ENCODE data around the gene KCNMA1.

The KCNMA1 gene

DNA sequence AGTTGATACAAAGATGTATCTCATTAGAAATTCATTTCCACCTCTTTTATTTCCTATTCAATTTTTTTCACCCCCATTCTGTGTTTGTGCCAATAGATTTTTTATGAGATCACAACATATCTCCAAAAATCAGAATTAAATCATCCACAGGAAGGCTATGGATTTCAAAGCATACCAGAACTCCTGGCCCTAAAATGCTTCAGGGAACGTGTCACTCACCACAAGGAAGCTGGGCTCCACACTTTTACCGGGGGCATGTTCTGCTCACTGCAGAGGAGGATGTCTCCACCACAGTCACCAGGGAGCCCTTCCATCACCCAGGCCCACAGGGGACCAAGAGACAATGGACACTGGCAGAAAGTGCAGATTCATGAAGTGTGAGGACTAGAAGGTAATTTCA, 456.8 kb downstream of the KCNMA1 start:
- DNase-seq (ENCODE audit: low spot score): no peak

DNA sequence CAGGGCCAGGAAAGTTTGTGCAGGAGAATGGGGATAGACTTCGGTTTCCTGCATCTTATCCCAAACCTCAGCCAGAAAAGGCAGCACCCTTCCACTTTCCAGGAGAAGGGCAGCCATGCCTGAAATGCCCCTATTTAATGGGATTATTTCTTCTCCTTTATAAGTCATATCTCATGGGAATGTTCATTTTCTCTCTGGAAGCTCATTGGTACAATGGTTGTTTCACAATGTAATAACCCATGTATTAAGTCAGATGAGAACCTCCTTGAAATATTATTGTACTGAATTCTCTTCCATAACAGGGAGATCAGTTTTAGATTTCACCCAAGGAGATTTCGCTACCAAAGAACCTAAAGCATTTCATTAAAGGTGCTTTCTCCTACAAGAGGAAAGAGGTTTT, 457.5 kb downstream of the KCNMA1 start:
- DNase-seq (ENCODE audit: low spot score): no peak

DNA sequence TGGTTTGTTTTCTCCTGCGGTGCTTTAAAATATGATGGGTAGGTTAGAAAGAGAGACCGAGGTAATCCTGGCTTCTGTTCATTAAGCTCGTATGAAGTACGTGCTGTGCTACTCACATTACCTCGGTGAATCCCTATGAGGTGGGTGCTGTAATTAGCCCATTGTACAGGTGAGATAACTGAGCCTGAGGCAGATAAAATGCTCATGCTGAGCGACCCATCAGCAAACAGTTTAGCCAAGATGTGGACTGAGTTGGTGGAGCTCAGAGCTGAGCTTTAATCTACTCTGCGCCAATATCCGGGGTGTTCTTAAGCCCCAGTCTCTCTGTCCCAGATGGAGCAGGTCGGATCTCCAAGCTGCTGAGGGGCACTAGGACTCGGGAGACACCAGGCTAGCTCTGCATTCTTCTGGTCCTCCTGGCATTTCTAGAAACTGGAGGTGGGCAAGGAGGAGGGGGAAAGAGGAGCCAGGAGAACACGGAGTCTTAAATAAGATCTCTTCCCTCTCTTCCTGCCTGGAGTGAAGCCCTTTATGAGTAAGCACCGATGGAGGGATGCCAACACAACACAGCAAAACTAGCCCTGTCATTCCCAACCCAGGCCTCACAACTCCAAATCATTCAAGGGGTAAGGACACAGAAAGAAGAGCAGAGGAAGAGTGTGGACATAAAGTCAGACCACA, 458.5 kb downstream of the KCNMA1 start:
- no peak for DNase-seq (ENCODE audit: low spot score)

DNA sequence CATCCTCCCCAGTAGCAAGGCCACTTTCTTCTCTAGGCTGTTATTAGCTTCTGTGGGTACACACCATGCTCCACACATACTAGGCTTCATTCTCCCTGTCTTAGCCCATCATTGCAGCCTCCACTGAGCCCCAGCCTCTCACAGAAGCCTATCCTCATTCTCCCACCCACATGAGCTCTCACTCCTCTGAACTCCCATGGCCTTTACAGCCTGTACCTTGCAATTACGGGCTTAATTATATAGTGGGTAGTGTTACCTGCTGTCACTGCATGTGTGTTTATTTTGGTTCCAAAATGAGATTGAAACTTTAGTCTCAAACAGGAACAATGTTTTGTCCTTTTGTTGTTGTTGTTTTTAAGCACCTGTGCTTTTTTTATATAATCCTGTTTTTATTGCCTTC, 460.0 kb downstream of the KCNMA1 start:
- no peak for DNase-seq (ENCODE audit: low spot score)

DNA sequence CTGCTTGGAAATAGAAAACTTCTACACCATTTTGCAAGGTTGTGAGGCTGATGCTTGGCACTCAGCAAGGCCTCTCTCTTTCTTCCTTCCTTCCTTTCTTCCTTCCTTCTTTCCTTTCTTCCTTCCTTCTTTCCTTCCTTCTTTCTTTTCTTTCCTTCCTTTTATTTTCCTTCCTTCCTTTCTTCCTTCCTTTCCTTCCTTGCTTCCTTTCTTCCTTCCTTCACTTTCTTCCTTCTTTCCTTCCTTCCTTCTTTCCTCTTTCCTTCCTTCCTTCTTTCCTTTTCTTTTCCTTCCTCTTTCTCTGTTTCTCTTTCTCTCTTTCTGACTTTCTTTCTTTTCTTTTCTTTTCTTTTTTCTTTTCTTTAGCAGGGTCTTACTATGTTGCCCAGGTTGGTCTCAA, 460.4 kb downstream of the KCNMA1 start:
- no peak for DNase-seq (ENCODE audit: low spot score)

DNA sequence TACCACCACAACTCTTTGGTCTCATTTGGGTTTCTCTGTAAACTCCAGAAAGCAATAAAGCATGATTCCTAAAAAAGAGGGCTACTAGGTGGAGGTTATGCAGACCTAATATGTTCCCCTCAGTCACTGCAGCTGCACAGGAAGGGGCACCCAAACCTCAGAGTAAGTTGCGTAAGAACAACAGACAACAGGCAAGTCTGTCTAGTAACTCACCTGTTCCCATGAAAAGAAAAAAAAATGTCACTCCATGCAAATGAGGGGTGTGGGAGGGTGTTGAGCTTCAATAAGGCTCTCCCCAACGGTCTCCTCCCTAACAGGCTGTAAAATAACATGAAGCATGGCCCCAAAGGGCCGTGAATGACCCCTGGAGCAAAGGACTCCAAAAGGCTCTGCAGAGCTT, 461.4 kb downstream of the KCNMA1 start:
- no peak for DNase-seq (ENCODE audit: low spot score)

DNA sequence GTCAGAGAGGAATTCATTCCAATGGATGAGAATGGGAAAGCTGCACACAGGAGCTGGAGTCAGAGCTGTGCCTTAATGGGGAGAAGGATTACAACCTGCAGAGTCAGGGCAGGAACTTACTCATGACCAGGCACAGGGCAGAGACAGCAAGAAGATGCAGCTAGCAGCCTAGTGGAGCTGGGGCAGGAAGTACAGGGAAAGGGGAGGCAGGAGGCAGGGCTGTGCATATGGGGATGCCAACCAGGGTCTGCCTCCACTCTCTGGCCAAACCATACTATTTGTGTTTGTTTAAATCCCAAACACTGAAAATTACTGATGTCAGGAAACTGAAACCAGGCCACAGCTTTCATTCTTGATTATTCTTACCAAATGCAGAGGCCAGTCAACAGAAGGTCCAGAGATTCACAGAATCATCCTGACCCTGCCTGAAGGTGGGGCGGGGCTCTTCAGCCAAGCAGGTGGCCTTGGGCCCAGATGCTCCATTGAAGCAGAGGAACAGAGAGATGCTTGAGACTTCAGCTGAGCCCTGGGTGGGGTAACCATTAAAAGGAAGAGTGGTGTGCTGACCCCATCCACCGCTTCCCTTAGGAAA, 461.9 kb downstream of the KCNMA1 start:
- DNase-seq (ENCODE audit: low spot score): no peak

DNA sequence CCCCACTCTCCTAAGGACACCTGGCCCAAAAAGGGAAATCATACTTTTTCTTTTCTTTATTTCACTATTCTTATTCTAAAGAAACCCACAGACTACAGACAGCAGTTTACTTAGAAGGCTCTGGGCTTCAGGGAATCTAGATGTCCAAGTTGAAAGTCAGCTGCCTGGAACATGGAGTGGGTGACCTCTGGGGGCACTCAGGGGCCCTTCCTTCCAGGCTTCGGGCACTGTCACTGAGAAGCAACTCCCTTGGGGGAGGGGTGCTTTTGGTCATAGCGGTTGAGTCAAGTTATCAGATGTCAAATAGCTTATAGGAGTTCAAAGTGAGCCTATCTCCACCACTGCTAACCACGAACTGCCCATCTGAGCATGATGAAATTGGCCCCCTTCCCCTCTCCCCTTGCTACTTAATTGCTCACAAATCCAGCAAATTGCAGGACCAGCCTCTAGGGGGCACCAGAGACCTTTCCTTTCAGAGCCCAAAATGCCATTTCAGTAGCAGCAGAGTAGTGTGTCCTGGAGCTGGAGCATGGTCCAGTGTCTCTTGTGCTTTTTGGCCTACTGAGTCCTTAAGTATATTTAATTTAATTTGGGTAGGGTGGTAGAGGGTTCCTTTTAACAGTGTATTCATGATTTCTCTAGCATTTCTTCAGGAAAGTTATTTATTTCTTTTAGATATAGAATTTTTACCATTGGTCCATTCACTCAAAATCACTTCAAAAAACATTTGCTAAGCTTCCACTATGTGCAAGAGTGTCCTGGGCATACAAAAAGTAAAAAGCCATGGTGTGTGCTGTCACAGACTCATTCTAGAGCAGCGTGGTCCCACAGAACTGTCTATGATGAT, 463.8 kb downstream of the KCNMA1 start:
- DNase-seq (ENCODE audit: low spot score): peak; percentile 80

- no peak for DNase-seq (ENCODE audit: low spot score)
These were observed 465.5 kb downstream of the KCNMA1 start for GRCh38 chr10:77172086-77172485.

DNA sequence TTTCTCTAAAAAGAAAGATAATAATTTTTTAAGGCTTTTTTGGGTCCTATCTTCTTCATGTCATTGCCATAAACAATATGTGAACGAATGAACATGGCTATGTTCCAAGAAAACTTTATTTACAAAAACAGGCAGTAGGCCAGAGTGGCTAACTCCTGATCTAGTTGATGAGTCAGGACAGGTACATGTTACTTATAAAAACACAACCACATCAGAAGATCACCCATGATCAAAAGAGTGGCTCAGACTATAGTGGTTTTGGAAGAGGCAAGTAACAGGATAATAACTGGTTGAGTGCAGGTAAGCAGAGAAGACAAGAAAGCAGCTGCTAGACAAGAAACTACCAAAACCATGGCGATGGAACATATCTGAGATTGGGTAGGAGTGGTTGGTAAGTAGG, 468.7 kb downstream of the KCNMA1 start:
- no peak for DNase-seq (ENCODE audit: low spot score)

DNA sequence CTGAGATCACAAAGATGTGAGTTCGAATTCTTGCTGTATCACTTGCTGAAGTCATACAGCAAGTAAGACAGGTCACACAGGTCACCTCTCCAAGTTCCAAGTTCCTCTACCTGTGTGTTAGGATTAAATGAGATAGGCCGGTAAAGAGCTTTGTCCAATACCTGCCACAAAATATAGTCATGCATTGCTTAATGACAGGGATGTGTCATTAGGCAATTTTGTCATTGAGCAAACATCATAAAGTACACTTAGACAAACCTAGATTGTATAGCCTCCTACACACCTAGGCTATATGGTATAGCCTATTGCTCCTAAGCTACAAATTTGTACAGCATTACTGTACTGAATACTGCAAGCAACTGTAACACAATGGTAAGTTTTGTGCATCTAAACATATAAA, 469.4 kb downstream of the KCNMA1 start:
- DNase-seq (ENCODE audit: low spot score): no peak

GRCh38 chr10:77165445-77166208, 472.0 kb downstream of the KCNMA1 start:
- peak; percentile 74 for DNase-seq (ENCODE audit: low spot score)

DNA sequence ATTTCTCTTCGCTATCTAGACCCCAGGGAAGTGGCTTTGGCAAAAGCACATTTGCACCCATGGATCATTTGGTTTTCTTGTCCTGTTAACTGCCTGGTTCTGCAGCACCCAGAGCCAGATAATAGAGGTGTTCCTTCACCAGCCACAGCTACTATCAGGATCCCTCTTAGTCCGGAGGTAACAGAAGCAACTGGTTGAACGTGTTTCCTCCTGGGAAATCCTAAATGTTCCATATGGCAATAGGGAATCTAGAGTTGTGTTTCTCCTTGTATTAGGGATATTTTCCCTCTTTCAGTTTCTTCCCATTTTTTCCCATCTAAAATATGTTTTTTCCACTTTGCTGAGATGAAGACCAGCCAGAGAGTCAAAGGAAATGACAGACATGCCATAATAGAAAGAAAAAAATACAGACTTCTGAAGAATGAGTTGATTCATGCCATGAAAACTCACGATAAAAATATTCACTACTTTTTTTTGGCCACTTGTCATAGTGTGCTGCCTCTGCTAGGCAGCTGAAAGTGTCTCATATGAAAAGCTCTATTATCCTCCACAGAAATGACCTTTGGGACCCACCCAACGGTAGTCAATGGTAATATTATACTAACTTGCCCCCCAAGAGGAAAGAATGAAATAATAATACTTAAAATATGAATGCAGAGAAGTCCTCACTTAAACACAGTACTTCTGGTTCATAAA, 472.8 kb downstream of the KCNMA1 start:
- DNase-seq (ENCODE audit: low spot score): no peak

- DNase-seq (ENCODE audit: low spot score): no peak
These were observed 473.8 kb downstream of the KCNMA1 start for GRCh38 chr10:77163670-77164348.

DNA sequence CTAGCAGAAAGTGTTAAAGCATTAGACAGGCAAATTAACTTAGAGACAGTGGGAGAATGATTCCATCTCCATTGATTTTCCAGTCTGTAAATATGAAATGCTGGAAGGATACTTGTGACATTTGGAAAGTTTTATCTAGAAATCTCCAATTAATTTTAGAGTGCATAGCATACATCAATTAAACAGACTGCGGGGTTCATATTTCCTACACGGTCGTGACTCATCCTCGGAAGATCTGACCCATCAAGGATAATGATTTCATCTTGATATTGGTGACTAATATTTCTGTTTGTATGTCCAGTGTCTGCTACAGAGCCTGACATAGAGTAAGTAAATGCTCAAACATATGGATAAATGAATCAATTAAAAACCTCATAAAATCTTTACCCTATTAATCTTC, 474.9 kb downstream of the KCNMA1 start:
- no peak for DNase-seq (ENCODE audit: low spot score)

- no peak for DNase-seq (ENCODE audit: low spot score)
These were observed 476.9 kb downstream of the KCNMA1 start for GRCh38 chr10:77160679-77161078.

DNA sequence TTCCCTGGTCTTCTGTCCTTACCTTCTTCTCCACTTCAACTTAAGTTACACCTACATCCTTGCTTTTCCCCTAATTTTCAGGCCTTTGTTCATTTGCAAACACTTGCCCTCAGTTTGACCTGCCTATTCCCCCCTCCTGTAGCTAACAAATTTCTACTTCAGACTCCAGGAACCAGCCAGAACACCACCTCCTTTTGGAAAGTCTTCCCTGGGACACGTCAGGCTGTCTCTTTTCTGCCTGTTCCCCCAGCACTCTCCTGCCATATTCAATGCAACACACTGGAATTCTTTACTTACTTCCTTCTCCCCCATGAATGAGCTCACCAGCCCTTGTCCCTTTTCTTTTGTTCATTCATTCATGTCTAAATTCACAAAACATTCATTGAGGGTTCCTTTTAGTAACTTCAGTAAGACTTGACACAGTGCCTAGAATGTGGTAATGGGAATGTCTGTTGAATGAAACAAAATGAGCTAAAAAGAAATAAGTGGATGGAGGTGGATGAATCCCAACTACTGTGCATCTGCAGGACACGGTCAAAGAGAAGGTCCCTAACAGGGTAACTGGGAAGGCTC, 478.0 kb downstream of the KCNMA1 start:
- peak; percentile 51 for DNase-seq (ENCODE audit: low spot score)

- no peak for DNase-seq (ENCODE audit: low spot score)
These were observed 478.9 kb downstream of the KCNMA1 start for GRCh38 chr10:77158666-77159065.

GRCh38 chr10:77157248-77158019, 480.2 kb downstream of the KCNMA1 start:
- no peak for DNase-seq (ENCODE audit: low spot score)

GRCh38 chr10:77156406-77156879, 481.2 kb downstream of the KCNMA1 start:
- DNase-seq (ENCODE audit: low spot score): no peak

Measured in pons (tissue), 1 donor.